SJSA1 (cell line): ENCODE measurements around the gene WBP1. TPM values are rescaled to one million over a fixed set of nuclear protein-coding genes. Genes with fewer than 3 reads are reported as not detected.

Source experiments
- DNase-seq, 2 experiments: peaks; one replicate each; pipeline ENCODE4 v3.0.0-alpha.2; 2015 to 2020; ENCODE audit warnings: low spot score in 2 of 2, low read depth in 1 of 2
- H3K27ac ChIP-seq: fragments of 250-450 bp; sonication (Bioruptor Pico); 2 replicates; pipeline ENCODE4 v1.5.1; 2020; ENCODE audit warnings: mild to moderate bottlenecking, moderate library complexity
- H3K27me3 ChIP-seq: fragments of 250-450 bp; sonication (Bioruptor Pico); replicated peaks from 2 replicates; pipeline ENCODE4 v1.5.1; 2020; ENCODE audit warnings: mild to moderate bottlenecking, moderate library complexity
- H3K36me3 ChIP-seq: fragments of 250-450 bp; sonication (Bioruptor Pico); 2 replicates; pipeline ENCODE4 v1.5.1; 2020; ENCODE audit warnings: mild to moderate bottlenecking
- H3K4me1 ChIP-seq: fragments of 250-450 bp; sonication (Bioruptor Pico); replicated peaks from 2 replicates; pipeline ENCODE4 v1.6.1; 2021; ENCODE audit warnings: mild to moderate bottlenecking
- H3K4me3 ChIP-seq: fragments of 250-450 bp; sonication (Bioruptor Pico); 2 replicates; pipeline ENCODE4 v1.5.1; 2020; ENCODE audit warnings: mild to moderate bottlenecking
- H3K9me3 ChIP-seq: fragments of 250-450 bp; sonication (Bioruptor Pico); replicated peaks from 2 replicates; pipeline ENCODE4 v1.5.1; 2020; ENCODE audit warnings: mild to moderate bottlenecking
- total RNA-seq: library from RNA; depleted of rRNA; stranded (reverse); fragments of >200 nt; shearing (Covaris generic); gene quantifications from 2 replicates; pipeline ENCODE4 v1.2.3, GENCODE V29; 2014

WBP1 gene
- total RNA-seq, 1 experiment from 2014 or later = 39.6 TPM

GRCh38 chr2:74489906-74490305 lies 31.7 kb downstream of the WBP1 start:
- Histone ChIP-seq H3K4me1 (no peaks in the 10 kb centered on the region), H3K36me3 (peaks cover 63% of the 10 kb centered on the region), H3K4me3 (no peak overlapping the region), H3K27me3 (no peaks in the 10 kb centered on the region), H3K27ac (no peak overlapping the region), H3K9me3 (no peaks in the 10 kb centered on the region)
- no peak for DNase-seq

GRCh38 chr2:74491648-74492544 lies 33.7 kb downstream of the WBP1 start:
- Histone ChIP-seq H3K27ac (no peak overlapping the region), H3K27me3 (no peaks in the 10 kb centered on the region), H3K36me3 (peaks cover 52% of the 10 kb centered on the region), H3K9me3 (no peaks in the 10 kb centered on the region), H3K4me3 (no peak overlapping the region), H3K4me1 (no peaks in the 10 kb centered on the region)
- no peak for DNase-seq

GRCh38 chr2:74493546-74493945 lies 35.3 kb downstream of the WBP1 start:
- no peak for DNase-seq
- peaks cover 8% of the 10 kb centered on the region for H3K4me1 ChIP-seq
- H3K9me3 ChIP-seq = no peaks in the 10 kb centered on the region
- no peak overlapping the region for H3K27ac ChIP-seq
- peaks cover 42% of the 10 kb centered on the region for H3K36me3 ChIP-seq
- H3K27me3 ChIP-seq = peaks cover 13% of the 10 kb centered on the region
- H3K4me3 ChIP-seq = no peak overlapping the region

GRCh38 chr2:74495440-74495839 lies 37.2 kb downstream of the WBP1 start:
- no peak overlapping the region for H3K4me3 ChIP-seq
- peaks cover 36% of the 10 kb centered on the region for H3K36me3 ChIP-seq

GRCh38 chr2:74496997-74497776 lies 38.9 kb downstream of the WBP1 start:
- Histone ChIP-seq H3K9me3 (no peaks in the 10 kb centered on the region), H3K4me1 (peaks cover 20% of the 10 kb centered on the region), H3K27me3 (peaks cover 36% of the 10 kb centered on the region), H3K4me3 (no peak overlapping the region), H3K36me3 (peaks cover 20% of the 10 kb centered on the region), H3K27ac (no peak overlapping the region)
- DNase-seq = no peak

More at GRCh38 chr2:74495440-74495839, 37.2 kb downstream of the WBP1 start:
- no peak for DNase-seq
- Histone ChIP-seq H3K4me1 (peaks cover 20% of the 10 kb centered on the region), H3K27ac (no peak overlapping the region), H3K27me3 (peaks cover 32% of the 10 kb centered on the region), H3K9me3 (no peaks in the 10 kb centered on the region)

GRCh38 chr2:74497777-74498499 lies 39.7 kb downstream of the WBP1 start:
- no peaks in the 10 kb centered on the region for H3K9me3 ChIP-seq
- peaks cover 36% of the 10 kb centered on the region for H3K27me3 ChIP-seq
- no peak for DNase-seq
- no peak overlapping the region for H3K4me3 ChIP-seq
- no peak overlapping the region for H3K27ac ChIP-seq
- H3K36me3 ChIP-seq = peaks cover 12% of the 10 kb centered on the region
- peaks cover 25% of the 10 kb centered on the region for H3K4me1 ChIP-seq

GRCh38 chr2:74498500-74499266 lies 40.4 kb downstream of the WBP1 start:
- Histone ChIP-seq H3K4me1 (peaks cover 33% of the 10 kb centered on the region), H3K36me3 (peaks cover 8% of the 10 kb centered on the region), H3K9me3 (no peaks in the 10 kb centered on the region), H3K4me3 (no peak overlapping the region; the same call in 1 of the 2 replicates), H3K27ac (no peak overlapping the region), H3K27me3 (peaks cover 36% of the 10 kb centered on the region)
- DNase-seq = peak in 1 of 2 experiments; percentile 29

- Histone ChIP-seq H3K4me1 (peaks cover 35% of the 10 kb centered on the region), H3K36me3 (peaks cover 7% of the 10 kb centered on the region), H3K27me3 (peaks cover 36% of the 10 kb centered on the region), H3K9me3 (no peaks in the 10 kb centered on the region), H3K27ac (no peak within 1 kb of the TSS), H3K4me3 (no peak within 1 kb of the TSS; the same call in 1 of the 2 replicates)
- DNase-seq = no peak
Measured at GRCh38 chr2:74499267-74499939, 41.2 kb downstream of the WBP1 start, which contains the start of gene LBX2. TSS of gene LBX2 (minus strand) at chr2:74499603. CDS start at chr2:74499537, 66 bp downstream.

GRCh38 chr2:74499940-74500577 lies 41.8 kb downstream of the WBP1 start:
- DNase-seq = no peak
- peaks cover 35% of the 10 kb centered on the region for H3K4me1 ChIP-seq
- H3K9me3 ChIP-seq = no peaks in the 10 kb centered on the region
- H3K4me3 ChIP-seq = no peak overlapping the region
- no peak overlapping the region for H3K27ac ChIP-seq
- peaks cover 36% of the 10 kb centered on the region for H3K27me3 ChIP-seq
- peaks cover 6% of the 10 kb centered on the region for H3K36me3 ChIP-seq

- no peak for DNase-seq
- Histone ChIP-seq H3K36me3 (peaks cover 11% of the 10 kb centered on the region), H3K4me3 (no peak overlapping the region)
Measured at GRCh38 chr2:74500578-74500946, 42.3 kb downstream of the WBP1 start.

GRCh38 chr2:74501335-74502071 lies 43.3 kb downstream of the WBP1 start:
- Histone ChIP-seq H3K36me3 (peaks cover 21% of the 10 kb centered on the region), H3K4me3 (no peak overlapping the region), H3K4me1 (peaks cover 43% of the 10 kb centered on the region), H3K27ac (no peak overlapping the region), H3K27me3 (peaks cover 36% of the 10 kb centered on the region), H3K9me3 (no peaks in the 10 kb centered on the region)
- no peak for DNase-seq

More at GRCh38 chr2:74500578-74500946, 42.3 kb downstream of the WBP1 start:
- H3K27ac ChIP-seq = no peak overlapping the region
- peaks cover 36% of the 10 kb centered on the region for H3K27me3 ChIP-seq
- H3K9me3 ChIP-seq = no peaks in the 10 kb centered on the region
- peaks cover 35% of the 10 kb centered on the region for H3K4me1 ChIP-seq
